Parathyroid adenoma (tissue), 2 donors: ENCODE measurements around the gene KLF17.

Experiments
- H2AFZ ChIP-seq: fragments of 300-600 bp; sonication (generic); one replicate; pipeline ENCODE4 v1.7.0; 2017; ENCODE audit warnings: antibody characterized with exemption, mild to moderate bottlenecking
- H3K27ac ChIP-seq: fragments of 300-600 bp; sonication (generic); one replicate; pipeline ENCODE4 v1.7.0; 2017
- H3K27me3 ChIP-seq: fragments of 300-600 bp; sonication (generic); one replicate; pipeline ENCODE4 v1.7.0; 2017; ENCODE audit warnings: low read length; ENCODE audit not compliant: control insufficient read depth, insufficient read depth
- H3K36me3 ChIP-seq: fragments of 300-600 bp; sonication (generic); one replicate; pipeline ENCODE4 v1.7.0; 2017; ENCODE audit warnings: low read length; ENCODE audit not compliant: control insufficient read depth, insufficient read depth
- H3K4me1 ChIP-seq: fragments of 300-600 bp; sonication (generic); one replicate; pipeline ENCODE4 v1.7.0; 2017; ENCODE audit warnings: control low read depth
- H3K4me2 ChIP-seq: fragments of 300-600 bp; sonication (generic); one replicate; pipeline ENCODE4 v1.7.0; 2017; ENCODE audit warnings: low read length
- H3K4me3 ChIP-seq: fragments of 300-600 bp; sonication (generic); one replicate; pipeline ENCODE4 v1.7.0; 2017; ENCODE audit warnings: low read depth, low read length
- H3K79me2 ChIP-seq: fragments of 300-600 bp; sonication (generic); one replicate; pipeline ENCODE4 v1.7.0; 2017; ENCODE audit warnings: control low read depth
- H3K9ac ChIP-seq: fragments of 300-600 bp; sonication (generic); one replicate; pipeline ENCODE4 v1.7.0; 2017; ENCODE audit warnings: mild to moderate bottlenecking
- H3K9me3 ChIP-seq: fragments of 300-600 bp; sonication (generic); one replicate; pipeline ENCODE4 v1.7.0; 2017; ENCODE audit warnings: low read length; ENCODE audit not compliant: control insufficient read depth
- CTCF ChIP-seq: fragments of 300-600 bp; sonication (generic); IDR thresholded peaks from one replicate; pipeline ENCODE4 v1.7.0; 2017; ENCODE audit warnings: antibody characterized with exemption, mild to moderate bottlenecking
- donor health status: primary hyperparathyroidism.

Gene KLF17

GRCh38 chr1:44105810-44106209 is 12.8 kb upstream of the KLF17 start:
- no peaks in the 10 kb centered on the region for H3K4me1 ChIP-seq
- no peak overlapping the region for H2AFZ ChIP-seq
- TF ChIP-seq CTCF, result no peak
- no peak overlapping the region for H3K4me3 ChIP-seq
- no peaks in the 10 kb centered on the region for H3K79me2 ChIP-seq
- no peaks in the 10 kb centered on the region for H3K36me3 ChIP-seq
- H3K4me2 ChIP-seq, result no peak overlapping the region
- no peak overlapping the region for H3K9ac ChIP-seq
- no peaks in the 10 kb centered on the region for H3K27me3 ChIP-seq
- H3K27ac ChIP-seq, result no peak overlapping the region
- no peaks in the 10 kb centered on the region for H3K9me3 ChIP-seq

GRCh38 chr1:44108241-44108640 is 10.4 kb upstream of the KLF17 start:
- no peak overlapping the region for H3K4me3 ChIP-seq
- no peak overlapping the region for H2AFZ ChIP-seq
- no peaks in the 10 kb centered on the region for H3K79me2 ChIP-seq
- H3K27ac ChIP-seq, result no peak overlapping the region
- H3K4me1 ChIP-seq, result no peaks in the 10 kb centered on the region
- H3K9me3 ChIP-seq, result no peaks in the 10 kb centered on the region
- no peak overlapping the region for H3K9ac ChIP-seq
- H3K27me3 ChIP-seq, result no peaks in the 10 kb centered on the region
- no peaks in the 10 kb centered on the region for H3K36me3 ChIP-seq
- TF ChIP-seq CTCF, result no peak
- no peak overlapping the region for H3K4me2 ChIP-seq

- no peak for TF ChIP-seq CTCF
- Histone ChIP-seq H3K9me3 (no peaks in the 10 kb centered on the region), H3K27ac (no peak overlapping the region)
Measured at GRCh38 chr1:44108971-44109370, 9.7 kb upstream of the KLF17 start.

GRCh38 chr1:44110916-44111315 is 7.7 kb upstream of the KLF17 start:
- no peak for TF ChIP-seq CTCF
- H3K4me3 ChIP-seq, result no peak overlapping the region
- no peaks in the 10 kb centered on the region for H3K36me3 ChIP-seq
- no peaks in the 10 kb centered on the region for H3K9me3 ChIP-seq
- H3K27me3 ChIP-seq, result no peaks in the 10 kb centered on the region
- no peak overlapping the region for H3K27ac ChIP-seq
- H3K4me1 ChIP-seq, result no peaks in the 10 kb centered on the region
- no peak overlapping the region for H3K9ac ChIP-seq
- H2AFZ ChIP-seq, result no peak overlapping the region
- no peak overlapping the region for H3K4me2 ChIP-seq
- H3K79me2 ChIP-seq, result no peaks in the 10 kb centered on the region

More at GRCh38 chr1:44108971-44109370, 9.7 kb upstream of the KLF17 start:
- Histone ChIP-seq H2AFZ (no peak overlapping the region), H3K4me3 (no peak overlapping the region), H3K79me2 (no peaks in the 10 kb centered on the region), H3K4me2 (no peak overlapping the region), H3K9ac (no peak overlapping the region), H3K4me1 (no peaks in the 10 kb centered on the region), H3K27me3 (no peaks in the 10 kb centered on the region), H3K36me3 (no peaks in the 10 kb centered on the region)

DNA sequence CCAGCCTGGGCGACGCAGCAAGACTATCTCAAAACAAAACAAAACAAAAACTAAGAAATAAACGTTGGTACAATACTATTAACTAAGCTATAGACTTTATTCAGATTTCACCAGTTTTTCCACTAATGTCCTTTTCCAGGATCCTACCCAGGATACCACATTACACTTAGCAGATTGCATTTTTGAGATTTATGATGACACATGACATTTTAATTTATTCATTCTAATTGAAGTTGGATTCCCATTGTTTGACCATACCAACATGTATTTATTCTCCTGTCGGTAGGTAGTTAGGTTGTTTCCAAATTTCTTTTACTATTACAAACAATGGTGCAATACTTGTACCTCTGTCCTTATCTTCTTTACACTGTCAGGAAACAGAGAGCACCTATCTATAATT is 6.8 kb upstream of the KLF17 start:
- H3K9ac ChIP-seq, result no peak overlapping the region
- H3K27me3 ChIP-seq, result no peaks in the 10 kb centered on the region
- no peak for TF ChIP-seq CTCF
- H3K36me3 ChIP-seq, result no peaks in the 10 kb centered on the region
- H3K27ac ChIP-seq, result no peak overlapping the region
- no peak overlapping the region for H2AFZ ChIP-seq
- H3K79me2 ChIP-seq, result no peaks in the 10 kb centered on the region
- H3K4me2 ChIP-seq, result no peak overlapping the region
- H3K4me1 ChIP-seq, result no peaks in the 10 kb centered on the region
- H3K9me3 ChIP-seq, result no peaks in the 10 kb centered on the region
- H3K4me3 ChIP-seq, result no peak overlapping the region
